ENCODE data around the gene NANOGP8. TPM values are rescaled to one million over a fixed set of nuclear protein-coding genes. Genes with fewer than 3 reads are reported as not detected.
A peak's percentile ranks its signal among the peaks of the same experiment; 100 is the strongest.

NANOGP8 gene
- total RNA-seq, 1 donor from 2014 or later = 1.2 TPM

DNA sequence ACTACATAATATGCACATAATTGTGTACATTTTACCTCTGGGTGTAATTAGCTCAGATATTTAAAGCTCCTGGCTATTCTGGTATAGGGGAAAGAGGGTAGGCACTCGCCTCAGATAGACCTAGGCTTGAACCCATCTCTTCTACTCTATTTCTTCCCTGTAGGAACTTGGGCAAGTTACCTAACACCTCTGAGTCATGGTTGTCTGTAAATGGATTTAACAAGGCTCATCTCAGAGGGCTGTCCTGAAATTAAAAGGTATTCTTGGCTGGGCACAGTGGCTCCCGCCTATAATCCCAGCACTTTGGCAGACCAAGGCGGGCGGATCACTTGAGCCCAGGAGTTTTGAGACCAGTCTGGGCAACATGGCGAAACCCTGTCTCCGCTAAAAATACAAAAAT, 30.7 kb downstream of the NANOGP8 start:
- no peak for TF ChIP-seq CTCF (IDR thresholded peaks at IDR 0.05; ENCODE audit: unreplicated experiment)
- no peaks in the 10 kb centered on the region for H3K36me3 Mint-ChIP-seq
- DNase-seq (ENCODE audit: low spot score in 2 of 2, unreplicated experiment in 2 of 2) = no peak
- H3K27ac Mint-ChIP-seq = no peak overlapping the region
- H3K4me1 Mint-ChIP-seq = peaks cover 9% of the 10 kb centered on the region
- peaks cover 4% of the 10 kb centered on the region for H3K9me3 Mint-ChIP-seq
- no peaks in the 10 kb centered on the region for H3K27me3 Mint-ChIP-seq (ENCODE audit: low read depth)
- no peak overlapping the region for H3K4me3 Mint-ChIP-seq

GRCh38 chr15:35047996-35048395, 37.1 kb downstream of the NANOGP8 start:
- no peaks in the 10 kb centered on the region for H3K27me3 Mint-ChIP-seq (ENCODE audit: low read depth)
- no peak overlapping the region for H3K4me3 Mint-ChIP-seq
- H3K9me3 Mint-ChIP-seq = peaks cover 4% of the 10 kb centered on the region
- H3K27ac Mint-ChIP-seq = no peak overlapping the region
- no peak for DNase-seq (ENCODE audit: low spot score in 2 of 2, unreplicated experiment in 2 of 2)
- no peak for TF ChIP-seq CTCF (IDR thresholded peaks at IDR 0.05; ENCODE audit: unreplicated experiment)
- no peaks in the 10 kb centered on the region for H3K36me3 Mint-ChIP-seq
- H3K4me1 Mint-ChIP-seq = no peaks in the 10 kb centered on the region

DNA sequence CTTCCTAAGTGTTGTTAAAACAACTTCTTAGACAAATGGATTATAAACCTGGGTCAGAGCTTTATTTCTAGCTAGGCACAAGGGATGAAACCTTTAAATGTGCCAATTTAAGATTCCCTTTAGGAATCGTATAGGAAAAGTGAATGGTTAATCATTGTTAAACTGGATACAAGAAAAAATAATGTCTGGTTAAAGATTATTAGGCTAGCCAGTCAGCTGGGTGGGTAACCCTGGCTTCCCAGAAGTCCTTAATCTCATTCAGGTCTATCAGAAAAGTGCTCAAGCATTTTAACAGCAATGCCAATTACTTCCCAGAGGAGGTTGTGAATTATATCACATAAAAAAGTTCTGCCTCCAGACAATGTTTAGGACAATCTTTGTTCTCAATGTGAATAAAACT, 37.6 kb downstream of the NANOGP8 start:
- no peak overlapping the region for H3K4me3 Mint-ChIP-seq
- no peak overlapping the region for H3K27ac Mint-ChIP-seq
- no peak for TF ChIP-seq CTCF (IDR thresholded peaks at IDR 0.05; ENCODE audit: unreplicated experiment)
- no peak for DNase-seq (ENCODE audit: low spot score in 2 of 2, unreplicated experiment in 2 of 2)
- no peaks in the 10 kb centered on the region for H3K4me1 Mint-ChIP-seq
- H3K9me3 Mint-ChIP-seq = peaks cover 4% of the 10 kb centered on the region
- no peaks in the 10 kb centered on the region for H3K36me3 Mint-ChIP-seq
- H3K27me3 Mint-ChIP-seq (ENCODE audit: low read depth) = no peaks in the 10 kb centered on the region

- H3K9me3 Mint-ChIP-seq = no peaks in the 10 kb centered on the region
- H3K4me1 Mint-ChIP-seq = peaks cover 21% of the 10 kb centered on the region
- H3K27ac Mint-ChIP-seq = peak overlapping the region; percentile 13
- no peak for TF ChIP-seq CTCF (IDR thresholded peaks at IDR 0.05; ENCODE audit: unreplicated experiment)
- H3K4me3 Mint-ChIP-seq = no peak overlapping the region
- no peak for DNase-seq (ENCODE audit: low spot score in 2 of 2, unreplicated experiment in 2 of 2)
- H3K27me3 Mint-ChIP-seq (ENCODE audit: low read depth) = no peaks in the 10 kb centered on the region
- no peaks in the 10 kb centered on the region for H3K36me3 Mint-ChIP-seq
Observed at GRCh38 chr15:35043373-35044095, 41.6 kb downstream of the NANOGP8 start.

- DNase-seq (ENCODE audit: low spot score in 2 of 2, unreplicated experiment in 2 of 2) = no peak
- Mint-ChIP-seq H3K4me3 (no peak overlapping the region), H3K27ac (peak overlapping the region; percentile 68)
Observed at GRCh38 chr15:35040339-35041255, 44.5 kb downstream of the NANOGP8 start.

More at GRCh38 chr15:35040339-35041255, 44.5 kb downstream of the NANOGP8 start:
- Mint-ChIP-seq H3K27me3 (ENCODE audit: low read depth) (no peaks in the 10 kb centered on the region), H3K36me3 (no peaks in the 10 kb centered on the region), H3K9me3 (no peaks in the 10 kb centered on the region), H3K4me1 (peaks cover 25% of the 10 kb centered on the region)
- TF ChIP-seq CTCF (IDR thresholded peaks at IDR 0.05; ENCODE audit: unreplicated experiment) = no peak

Data from mesothelial cell of epicardium (in vitro differentiated cells).